GM18520 (cell line): Measurements from ENCODE around the gene TXLNG.
"Not testable (repeated sequence)": the region's sequence is repeated elsewhere in the genome, so short reads cannot be mapped to it uniquely, and the experiment has no call there.

Experiments used
- ATAC-seq: cut with Tn5 transposase; IDR thresholded peaks from one replicate; pipeline ENCODE4 v1.9.1; 2021; ENCODE audit not compliant: unreplicated experiment

Gene TXLNG

GRCh38 chrX:16784440-16784839, 1.8 kb upstream of the TXLNG start:
- ATAC-seq, result not testable (repeated sequence)

GRCh38 chrX:16785247-16786138, 773 bp upstream of the TXLNG start:
- no peak for ATAC-seq

GRCh38 chrX:16786791-16787735, 797 bp downstream of the TXLNG start:
- ATAC-seq, result no peak

GRCh38 chrX:16788477-16788876, 2.2 kb downstream of the TXLNG start:
- ATAC-seq, result no peak

GRCh38 chrX:16796298-16796697, 10.0 kb downstream of the TXLNG start:
- no peak for ATAC-seq

GRCh38 chrX:16797358-16797757, 11.1 kb downstream of the TXLNG start:
- ATAC-seq, result no peak

GRCh38 chrX:16797841-16798240, 11.6 kb downstream of the TXLNG start:
- no peak for ATAC-seq

- ATAC-seq, result no peak
These were observed 18.7 kb downstream of the TXLNG start for GRCh38 chrX:16804923-16805464.

GRCh38 chrX:16807548-16807947, 21.3 kb downstream of the TXLNG start:
- ATAC-seq, result no peak

GRCh38 chrX:16807976-16808542, 21.8 kb downstream of the TXLNG start:
- ATAC-seq, result no peak

- ATAC-seq, result no peak
These were observed 28.3 kb downstream of the TXLNG start for GRCh38 chrX:16814597-16814996.

GRCh38 chrX:16819634-16820033, 33.4 kb downstream of the TXLNG start:
- ATAC-seq, result no peak

- ATAC-seq, result no peak
These were observed 36.5 kb downstream of the TXLNG start for GRCh38 chrX:16822723-16823122.

GRCh38 chrX:16825264-16826035, 39.2 kb downstream of the TXLNG start:
- no peak for ATAC-seq

GRCh38 chrX:16826207-16826606, 39.9 kb downstream of the TXLNG start:
- no peak for ATAC-seq

GRCh38 chrX:16827225-16827624, 41.0 kb downstream of the TXLNG start:
- no peak for ATAC-seq

- ATAC-seq, result no peak
These were observed 42.0 kb downstream of the TXLNG start for GRCh38 chrX:16828124-16828908.

- ATAC-seq, result no peak
These were observed 46.0 kb downstream of the TXLNG start for GRCh38 chrX:16832301-16832700.

- ATAC-seq, result no peak
These were observed 48.5 kb downstream of the TXLNG start for GRCh38 chrX:16834806-16835205.

GRCh38 chrX:16836371-16836770, 50.1 kb downstream of the TXLNG start:
- ATAC-seq, result no peak
